Stimulated activated CD8-positive, alpha-beta memory T cell treated with anti-CD3 and anti-CD28 coated beads, Interleukin-7, amount 100 ng/mL, for 1 hour (primary cell): Measurements from ENCODE around the gene PPM1E.
"Not testable (repeated sequence)": the region's sequence is repeated elsewhere in the genome, so short reads cannot be mapped to it uniquely, and the experiment has no call there.

ENCODE experiments used
- DNase-seq, 2 donors: peaks; one replicate each; pipeline ENCODE4 v3.0.0-alpha.2; 2020; ENCODE audit warnings: low read depth in 2 of 2

PPM1E gene

GRCh38 chr17:58840820-58841612, 85.4 kb downstream of the PPM1E start:
- no peak for DNase-seq

- DNase-seq, result not testable (repeated sequence)
These were observed 90.8 kb downstream of the PPM1E start for GRCh38 chr17:58846413-58846812.

GRCh38 chr17:58850106-58850505, 94.5 kb downstream of the PPM1E start:
- not testable (repeated sequence) for DNase-seq

GRCh38 chr17:58865301-58865700, 109.6 kb downstream of the PPM1E start:
- no peak for DNase-seq

GRCh38 chr17:58870747-58871146, 115.1 kb downstream of the PPM1E start:
- DNase-seq, result no peak

GRCh38 chr17:58873926-58874325, 118.3 kb downstream of the PPM1E start:
- DNase-seq, result no peak

- no peak for DNase-seq
These were observed 119.6 kb downstream of the PPM1E start for GRCh38 chr17:58875261-58875660.

GRCh38 chr17:58884161-58884560, 128.5 kb downstream of the PPM1E start:
- no peak for DNase-seq

GRCh38 chr17:58886514-58886913, 130.9 kb downstream of the PPM1E start:
- DNase-seq, result no peak

GRCh38 chr17:58889928-58890327, 134.3 kb downstream of the PPM1E start:
- DNase-seq, result no peak

- no peak for DNase-seq
These were observed 143.5 kb downstream of the PPM1E start for GRCh38 chr17:58899191-58899590.

- DNase-seq, result no peak
These were observed 146.7 kb downstream of the PPM1E start for GRCh38 chr17:58902322-58902721.

GRCh38 chr17:58911741-58912343, 156.2 kb downstream of the PPM1E start:
- DNase-seq, result no peak

- no peak for DNase-seq
These were observed 157.9 kb downstream of the PPM1E start for GRCh38 chr17:58913552-58913951.

- DNase-seq, result no peak
These were observed 158.5 kb downstream of the PPM1E start for GRCh38 chr17:58913971-58914769.

GRCh38 chr17:58917228-58917627, 161.6 kb downstream of the PPM1E start:
- no peak for DNase-seq

- no peak for DNase-seq
These were observed 162.4 kb downstream of the PPM1E start for GRCh38 chr17:58918072-58918471.

- DNase-seq, result no peak
These were observed 163.2 kb downstream of the PPM1E start for GRCh38 chr17:58918884-58919283.

GRCh38 chr17:58920773-58921172, 165.1 kb downstream of the PPM1E start:
- DNase-seq, result no peak

- DNase-seq, result no peak
These were observed 177.3 kb downstream of the PPM1E start for GRCh38 chr17:58932956-58933355.

- DNase-seq, result no peak
These were observed 180.6 kb downstream of the PPM1E start for GRCh38 chr17:58936295-58936694.

- no peak for DNase-seq
These were observed 188.5 kb downstream of the PPM1E start for GRCh38 chr17:58944166-58944565.

GRCh38 chr17:58947411-58947810, 191.8 kb downstream of the PPM1E start:
- DNase-seq, result no peak
